Measurements from ENCODE around the gene GPATCH4. TPM values are rescaled to one million over a fixed set of nuclear protein-coding genes. Genes with fewer than 3 reads are reported as not detected.
A peak's percentile ranks its signal among the peaks of the same experiment; 100 is the strongest.

GPATCH4 gene
- total and polyA plus RNA-seq, 12 donors = 9.3 to 34.5 (median 13.5) TPM

- no peak for DNase-seq
These were observed 23.2 kb downstream of the GPATCH4 start for GRCh38 chr1:156578055-156578454.

GRCh38 chr1:156577550-156577949 is 23.7 kb downstream of the GPATCH4 start:
- Histone ChIP-seq H3K27me3 (no peaks in the 10 kb centered on the region), H3K4me1 (peaks cover 0 to 4% (median 2%) of the 10 kb centered on the region in 9 donors), H3K4me3 (no peak overlapping the region), H3K9me3 (no peaks in the 10 kb centered on the region), H3K36me3 (no peaks in the 10 kb centered on the region), H3K27ac (no peak overlapping the region)
- intact Hi-C loops (cut with DNase I) = loop anchor here in 1 of 10 donors (5.0 kb wide), 1 partner anchor 35 kb away; no protein-coding TSS in a partner anchor
- DNase-seq = no peak
- WGBS, 2 donors = 90 to 100% methylated on average over 3 of the region's 3 CpGs
- no peak for ATAC-seq
- TF ChIP-seq CTCF (IDR thresholded peaks at IDR 0.05) = no peak

More at GRCh38 chr1:156578055-156578454, 23.2 kb downstream of the GPATCH4 start:
- Histone ChIP-seq H3K27me3 (no peaks in the 10 kb centered on the region), H3K4me3 (no peak overlapping the region), H3K36me3 (no peaks in the 10 kb centered on the region), H3K9me3 (no peaks in the 10 kb centered on the region), H3K27ac (no peak overlapping the region), H3K4me1 (no peaks in the 10 kb centered on the region)
- TF ChIP-seq CTCF (IDR thresholded peaks at IDR 0.05) = no peak
- ATAC-seq = no peak
- 41 to 74% methylated on average over 3 to 7 of the region's 7 CpGs for WGBS, 2 donors
- intact Hi-C loops (cut with DNase I) = loop anchor here in 1 of 10 donors (5.0 kb wide), 1 partner anchor 34 kb away; no protein-coding TSS in a partner anchor

- DNase-seq (no peak), ATAC-seq (no peak)
- TF ChIP-seq CTCF (IDR thresholded peaks at IDR 0.05) = no peak
- Histone ChIP-seq H3K36me3 (no peaks in the 10 kb centered on the region), H3K27ac (no peak overlapping the region), H3K27me3 (peaks cover 0 to 4% (median 0%) of the 10 kb centered on the region in 7 donors), H3K4me1 (peaks cover 0 to 18% (median 13%) of the 10 kb centered on the region in 9 donors), H3K9me3 (no peaks in the 10 kb centered on the region), H3K4me3 (no peak overlapping the region)
- intact Hi-C loops (cut with DNase I) = no loop called here
- 45 to 56% methylated on average over 2 of the region's 2 CpGs for WGBS, 2 donors
These were observed 27.1 kb downstream of the GPATCH4 start for GRCh38 chr1:156574039-156574633.

GRCh38 chr1:156572663-156573018 is 28.6 kb downstream of the GPATCH4 start:
- H3K4me3 ChIP-seq = peak overlapping the region in 9 of 10 donors; percentile 24 to 62 (median 53)
- peaks cover 0 to 4% (median 0%) of the 10 kb centered on the region in 7 donors for H3K27me3 ChIP-seq
- DNase-seq = no peak
- H3K9me3 ChIP-seq = no peaks in the 10 kb centered on the region
- no peaks in the 10 kb centered on the region for H3K36me3 ChIP-seq
- H3K4me1 ChIP-seq = peaks cover 0 to 18% (median 13%) of the 10 kb centered on the region in 9 donors
- no peak for TF ChIP-seq CTCF (IDR thresholded peaks at IDR 0.05)
- H3K27ac ChIP-seq = no peak overlapping the region
- no peak for ATAC-seq
- 32 to 35% methylated on average over 10 of the region's 10 CpGs for WGBS, 2 donors
- intact Hi-C loops (cut with DNase I) = no loop called here
